ENCODE measurements around the gene FHIT.

FHIT gene

GRCh38 chr3:60013241-60013640, 1238.0 kb downstream of the FHIT start:
- DNase-seq, result no peak

- DNase-seq, result no peak
Measured at GRCh38 chr3:60011218-60011617, 1240.0 kb downstream of the FHIT start.

GRCh38 chr3:60010781-60011180, 1240.5 kb downstream of the FHIT start:
- DNase-seq, result peak; percentile 32

GRCh38 chr3:60009931-60010478, 1241.2 kb downstream of the FHIT start:
- no peak for DNase-seq

- no peak for DNase-seq
Measured at GRCh38 chr3:60001369-60001768, 1249.9 kb downstream of the FHIT start.

GRCh38 chr3:60000311-60001105, 1250.7 kb downstream of the FHIT start:
- no peak for DNase-seq

GRCh38 chr3:59998058-59998457, 1253.2 kb downstream of the FHIT start:
- no peak for DNase-seq

- DNase-seq, result no peak
Measured at GRCh38 chr3:59997583-59997982, 1253.7 kb downstream of the FHIT start.

GRCh38 chr3:59996056-59996455, 1255.2 kb downstream of the FHIT start:
- no peak for DNase-seq

GRCh38 chr3:59995563-59995962, 1255.7 kb downstream of the FHIT start:
- DNase-seq, result no peak

GRCh38 chr3:59994732-59995304, 1256.4 kb downstream of the FHIT start:
- DNase-seq, result no peak

- DNase-seq, result no peak
Measured at GRCh38 chr3:59992578-59992977, 1258.7 kb downstream of the FHIT start.

- DNase-seq, result no peak
Measured at GRCh38 chr3:59990915-59991314, 1260.3 kb downstream of the FHIT start.

GRCh38 chr3:59982510-59982909, 1268.7 kb downstream of the FHIT start:
- no peak for DNase-seq

GRCh38 chr3:59981377-59981776, 1269.9 kb downstream of the FHIT start:
- DNase-seq, result no peak

GRCh38 chr3:59980576-59980975, 1270.7 kb downstream of the FHIT start:
- DNase-seq, result no peak

GRCh38 chr3:59979542-59979941, 1271.7 kb downstream of the FHIT start:
- no peak for DNase-seq

- no peak for DNase-seq
Measured at GRCh38 chr3:59978979-59979378, 1272.3 kb downstream of the FHIT start.

- no peak for DNase-seq
Measured at GRCh38 chr3:59970796-59971195, 1280.5 kb downstream of the FHIT start.

GRCh38 chr3:59970376-59970775, 1280.9 kb downstream of the FHIT start:
- DNase-seq, result no peak

- no peak for DNase-seq
Measured at GRCh38 chr3:59968513-59969045, 1282.7 kb downstream of the FHIT start.

- no peak for DNase-seq
Measured at GRCh38 chr3:59963676-59964075, 1287.6 kb downstream of the FHIT start.

GRCh38 chr3:59957150-59957549, 1294.1 kb downstream of the FHIT start:
- no peak for DNase-seq

- DNase-seq, result no peak
Measured at GRCh38 chr3:59953104-59953503, 1298.1 kb downstream of the FHIT start.

Data from activated CD8-positive, alpha-beta memory T cell treated with anti-CD3 and anti-CD28 coated beads, Interleukin-2, amount 50 U/mL, for 4 hours (primary cell).